Transverse colon (tissue), 4 donors: ENCODE data around the gene ADK. TPM values are rescaled to one million over a fixed set of nuclear protein-coding genes. Genes with fewer than 3 reads are reported as not detected.
"Not testable (repeated sequence)": the region's sequence is repeated elsewhere in the genome, so short reads cannot be mapped to it uniquely, and the experiment has no call there.

Experiments
- DNase-seq: peaks from one replicate; pipeline ENCODE4 v3.0.0-alpha.2; 2019
- H3K27ac ChIP-seq, 4 donors: fragments of 200-600 bp; sonication (generic); 2 replicates each; pipeline ENCODE4 v1.5.1; 2016 to 2018; ENCODE audit warnings: inconsistent platforms in 4 of 4
- H3K27me3 ChIP-seq: fragments of 200-600 bp; sonication (generic); 2 replicates; pipeline ENCODE4 v1.5.1; 2017; ENCODE audit warnings: inconsistent platforms
- H3K36me3 ChIP-seq, 4 donors: fragments of 200-600 bp; sonication (generic); 2 replicates each; pipeline ENCODE4 v1.5.1; 2017 to 2019; ENCODE audit warnings: inconsistent platforms in 4 of 4
- H3K4me1 ChIP-seq, 4 donors: fragments of 200-600 bp; sonication (generic); 2 replicates each; pipeline ENCODE4 v1.5.1; 2017 to 2020; ENCODE audit warnings: inconsistent platforms in 4 of 4
- H3K4me3 ChIP-seq, 4 donors: fragments of 200-600 bp; sonication (generic); 1 replicate in 1 of 4; 2 replicates in 3 of 4; pipeline versions ENCODE4 v1.5.1 to v1.6.1; 2017 to 2019; ENCODE audit warnings: inconsistent platforms in 4 of 4
- H3K9me3 ChIP-seq, 2 donors: fragments of 200-600 bp; sonication (generic); 2 replicates each; pipeline ENCODE4 v1.5.1; 2017 to 2019; ENCODE audit warnings: inconsistent platforms in 2 of 2
- CTCF ChIP-seq, 5 experiments: fragments of 200-600 bp in 3 of 5; fragments of 450-650 bp in 2 of 5; sonication (generic) in 3 of 5; IDR thresholded peaks; 1 replicate in 2 of 5; 2 replicates in 3 of 5; pipeline ENCODE4 v1.5.1; 2016 to 2017; ENCODE audit warnings: antibody characterized with exemption in 5 of 5, inconsistent platforms in 3 of 5, mild to moderate bottlenecking in 2 of 5, moderate library complexity in 1 of 5
- EP300 ChIP-seq: sonication (generic); formaldehyde crosslinking; IDR thresholded peaks from one replicate; pipeline ENCODE4 v1.6.1; 2017; ENCODE audit warnings: antibody characterized with exemption, low read depth
- POLR2A ChIP-seq: fragments of 450-650 bp; IDR thresholded peaks from one replicate; pipeline ENCODE4 v1.6.1; 2016; ENCODE audit warnings: antibody characterized with exemption, mild to moderate bottlenecking, moderate library complexity
- POLR2AphosphoS5 ChIP-seq, 3 donors: sonication (generic); formaldehyde crosslinking; IDR thresholded peaks; one replicate each; pipeline ENCODE4 v1.6.1; 2016; ENCODE audit warnings: antibody characterized with exemption in 3 of 3
- WGBS, 2 donors: methylation state at CpG; one replicate each; pipeline ENCODE4 v1.1.5; 2018; ENCODE audit warnings: low coverage in 1 of 2; 5-methylcytosine and 5-hydroxymethylcytosine counted together
- in situ Hi-C, 4 donors: fragments of 200-750 bp; cut with MboI; loops; one replicate each; pipeline versions ENCODE4 v1.15.0 to v1.15.1; 2017; ENCODE audit warnings: low sequenced_read_pairs in 3 of 4, low pct_ligation_motif_present in 1 of 4, low pct_unique_long_range_greater_than_20kb in 1 of 4
- intact Hi-C: fragments of 100-400 bp; cut with DNase I; formaldehyde crosslinking; loops from one replicate; pipeline ENCODE4 v1.15.1; 2023; ENCODE audit warnings: low total_unique reads
- total RNA-seq, 4 donors: library from RNA; depleted of rRNA; stranded (reverse); fragments of >200 nt; gene quantifications; one replicate each; pipeline ENCODE4 v1.1.0, GENCODE V29; 2016

The ADK gene
- total RNA-seq, 4 donors from 2014 or later = 6.8 to 25.2 (median 14.8) TPM

- intact Hi-C loops = no loop called here
- Histone ChIP-seq H3K27me3 (no peaks in the 10 kb centered on the region), H3K27ac (no peak overlapping the region), H3K4me3 (no peak overlapping the region), H3K4me1 (no peaks in the 10 kb centered on the region), H3K36me3 (peaks cover 0 to 2% (median 0%) of the 10 kb centered on the region in 4 donors), H3K9me3 (peaks cover 13 to 16% of the 10 kb centered on the region in 2 donors)
- 94 to 95% methylated on average over 2 of the region's 2 CpGs for WGBS, 2 donors
- TF ChIP-seq POLR2A = no peak
- TF ChIP-seq EP300 = no peak
- TF ChIP-seq CTCF (IDR thresholded peaks at IDR 0.05) = no peak
- TF ChIP-seq POLR2AphosphoS5 (IDR thresholded peaks at IDR 0.05) = no peak
- no peak for DNase-seq
- in situ Hi-C loops = no loop called here
These were observed 192.0 kb downstream of the ADK start for GRCh38 chr10:74342991-74343390.

GRCh38 chr10:74343804-74344203 is 192.8 kb downstream of the ADK start:
- Histone ChIP-seq H3K9me3 (peaks cover 13 to 16% of the 10 kb centered on the region in 2 donors), H3K27me3 (no peaks in the 10 kb centered on the region), H3K4me1 (no peaks in the 10 kb centered on the region), H3K36me3 (peaks cover 0 to 2% (median 0%) of the 10 kb centered on the region in 4 donors), H3K4me3 (no peak overlapping the region), H3K27ac (no peak overlapping the region)
- 100% methylated on average over 3 of the region's 3 CpGs for WGBS, 2 donors
- TF ChIP-seq POLR2A (no peak), POLR2AphosphoS5 (IDR thresholded peaks at IDR 0.05) (no peak), CTCF (IDR thresholded peaks at IDR 0.05) (no peak), EP300 (no peak)
- DNase-seq = no peak
- in situ Hi-C loops = no loop called here
- intact Hi-C loops = no loop called here

GRCh38 chr10:74344306-74344705 is 193.3 kb downstream of the ADK start:
- H3K4me3 ChIP-seq = no peak overlapping the region
- H3K4me1 ChIP-seq = no peaks in the 10 kb centered on the region
- DNase-seq = no peak
- WGBS, 2 donors = 95 to 100% methylated on average over 1 of the region's 1 CpG
- H3K27me3 ChIP-seq = no peaks in the 10 kb centered on the region
- peaks cover 13 to 16% of the 10 kb centered on the region in 2 donors for H3K9me3 ChIP-seq
- intact Hi-C loops (no loop called here), in situ Hi-C loops (no loop called here)
- H3K36me3 ChIP-seq = peaks cover 0 to 2% (median 0%) of the 10 kb centered on the region in 4 donors
- TF ChIP-seq CTCF (IDR thresholded peaks at IDR 0.05) = no peak
- no peak for TF ChIP-seq POLR2A
- no peak for TF ChIP-seq POLR2AphosphoS5 (IDR thresholded peaks at IDR 0.05)
- TF ChIP-seq EP300 = no peak
- H3K27ac ChIP-seq = no peak overlapping the region

- Histone ChIP-seq H3K27me3 (no peaks in the 10 kb centered on the region), H3K36me3 (peaks cover 0 to 2% (median 0%) of the 10 kb centered on the region in 4 donors), H3K27ac (no peak overlapping the region), H3K4me3 (no peak overlapping the region), H3K4me1 (no peaks in the 10 kb centered on the region), H3K9me3 (peaks cover 13 to 16% of the 10 kb centered on the region in 2 donors)
- 97% methylated on average over 6 of the region's 6 CpGs; no CpG with 5 or more reads in 1 of the 2 donors for WGBS, 2 donors
- DNase-seq = no peak
- in situ Hi-C loops (no loop called here), intact Hi-C loops (no loop called here)
- TF ChIP-seq CTCF (IDR thresholded peaks at IDR 0.05) (no peak), POLR2AphosphoS5 (IDR thresholded peaks at IDR 0.05) (no peak), EP300 (no peak), POLR2A (no peak)
These were observed 196.5 kb downstream of the ADK start for GRCh38 chr10:74347522-74347921.

- H3K4me1 ChIP-seq, in situ Hi-C loops, DNase-seq, H3K36me3 ChIP-seq, H3K27ac ChIP-seq, H3K4me3 ChIP-seq, H3K9me3 ChIP-seq, intact Hi-C loops, H3K27me3 ChIP-seq: not testable (repeated sequence)
- 97% methylated on average over 3 of the region's 3 CpGs; no CpG with 5 or more reads in 1 of the 2 donors for WGBS, 2 donors
These were observed 202.0 kb downstream of the ADK start for GRCh38 chr10:74353021-74353420.
